HepG2 (cell line): ENCODE measurements around the gene C1QL4. TPM values are rescaled to one million over a fixed set of nuclear protein-coding genes. Genes with fewer than 3 reads are reported as not detected.
A peak's percentile ranks its signal among the peaks of the same experiment; 100 is the strongest.

Source experiments
- CAMTA2 ChIP-seq: sonication (generic); formaldehyde crosslinking; IDR thresholded peaks from 2 replicates; pipeline ENCODE4 v1.4.0; 2020; ENCODE audit warnings: mild to moderate bottlenecking, missing genetic modification reagents, borderline replicate concordance
- CREB1 ChIP-seq, 2 experiments: fragments of 450-650 bp in 1 of 2; IDR thresholded peaks; 2 replicates each; pipeline ENCODE4 v1.6.1; 2016 to 2017; ENCODE audit warnings: control low read depth in 1 of 2, mild to moderate bottlenecking in 1 of 2, missing compliant biosample characterization in 1 of 2, missing genetic modification characterization in 1 of 2
- DR1 ChIP-seq: sonication (generic); formaldehyde crosslinking; IDR thresholded peaks from 2 replicates; pipeline ENCODE4 v1.8.0; 2021; ENCODE audit warnings: mild to moderate bottlenecking, missing genetic modification reagents, inconsistent platforms
- GTF3A ChIP-seq: sonication (generic); formaldehyde crosslinking; conservative IDR thresholded peaks from 2 replicates; pipeline ENCODE4 v1.4.0; 2020; ENCODE audit warnings: mild to moderate bottlenecking, missing genetic modification reagents
- HDAC1 ChIP-seq: sonication (generic); formaldehyde crosslinking; IDR thresholded peaks from 2 replicates; pipeline ENCODE4 v1.5.1; 2020; ENCODE audit warnings: mild to moderate bottlenecking, missing genetic modification reagents
- HNRNPK ChIP-seq: fragments of 200-400 bp; formaldehyde crosslinking; IDR thresholded peaks from 2 replicates; pipeline ENCODE4 v1.6.1; 2018; ENCODE audit warnings: low read length, low read depth, moderate library complexity, mild to moderate bottlenecking; ENCODE audit not compliant: poor library complexity, severe bottlenecking
- HOXA5 ChIP-seq: sonication (generic); formaldehyde crosslinking; IDR thresholded peaks from 2 replicates; pipeline ENCODE4 v1.4.0; 2020; ENCODE audit warnings: missing genetic modification reagents
- JDP2 ChIP-seq: sonication (generic); formaldehyde crosslinking; IDR thresholded peaks from 2 replicates; pipeline ENCODE4 v1.8.1; 2022; ENCODE audit warnings: missing genetic modification reagents, borderline replicate concordance
- KDM4B ChIP-seq: sonication (generic); formaldehyde crosslinking; IDR thresholded peaks from 2 replicates; pipeline ENCODE4 v1.4.0; 2020; ENCODE audit warnings: missing genetic modification reagents
- NFE2 ChIP-seq: sonication (generic); formaldehyde crosslinking; IDR thresholded peaks from 2 replicates; pipeline ENCODE4 v1.4.0; 2020; ENCODE audit warnings: missing genetic modification reagents
- SAP130 ChIP-seq: IDR thresholded peaks from 2 replicates; pipeline ENCODE4 v1.6.1; 2016; ENCODE audit warnings: low read depth
- ZNF142 ChIP-seq: sonication (generic); formaldehyde crosslinking; IDR thresholded peaks from 2 replicates; pipeline ENCODE4 v1.4.0; 2020; ENCODE audit warnings: missing genetic modification reagents
- ZNF816 ChIP-seq: sonication (generic); formaldehyde crosslinking; IDR thresholded peaks from 2 replicates; pipeline ENCODE4 v1.8.0; 2022; ENCODE audit warnings: missing genetic modification reagents, mild to moderate bottlenecking, borderline replicate concordance
- ZNF891 ChIP-seq: sonication (generic); formaldehyde crosslinking; IDR thresholded peaks from 2 replicates; pipeline ENCODE4 v1.5.0; 2020; ENCODE audit warnings: mild to moderate bottlenecking, missing genetic modification reagents
- ZSCAN25 ChIP-seq: sonication (generic); formaldehyde crosslinking; IDR thresholded peaks from 2 replicates; pipeline ENCODE4 v1.8.0; 2022; ENCODE audit warnings: mild to moderate bottlenecking, missing genetic modification reagents
- polyA plus RNA-seq, 8 experiments: library from polyadenylated mRNA; depleted of rRNA in 3 of 8; stranded (reverse) in 7 of 8; unstranded in 1 of 8; fragments of >200 nt; fragmentation: Illumina TruSeq in 4 of 8; extraction: Trizol in 4 of 8; gene quantifications; 2 replicates each; pipeline versions ENCODE4 v1.2.1 to v1.2.3, GENCODE V29; 2011 to 2016; ENCODE audit warnings: low read depth in 4 of 8, missing spikeins in 1 of 8, mixed read lengths in 1 of 8; ENCODE audit not compliant: insufficient read depth in 1 of 8
- total RNA-seq, 5 experiments: library from RNA; depleted of rRNA; stranded (reverse); fragments of >200 nt; fragmentation: Illumina TruSeq; extraction: Trizol; gene quantifications; 2 replicates each; pipeline ENCODE4 v1.2.3, GENCODE V29; 2016; ENCODE audit warnings: low read depth in 1 of 5
- TF ChIP-seq, protein P1 (sequence below): sonication (generic); formaldehyde crosslinking; IDR thresholded peaks from 2 replicates; pipeline ENCODE4 v1.4.0; 2020; ENCODE audit warnings: missing genetic modification reagents, borderline replicate concordance
- TF ChIP-seq, protein P2 (sequence below): sonication (generic); formaldehyde crosslinking; IDR thresholded peaks from 2 replicates; pipeline ENCODE4 v1.8.0; 2022; ENCODE audit warnings: low read depth, missing genetic modification reagents

Gene C1QL4
- total and polyA plus RNA-seq, 2 of the 13 experiments (the other 11 are each of a cell fraction or from before 2014, with no cell fraction given): 0.03 TPM; not detected in 1

- peak; percentile 32; the same call in 1 of the 2 replicates for TF ChIP-seq ZNF142 (CRISPR knock-in tag)
- TF ChIP-seq DR1 (CRISPR knock-in tag): peak; percentile 57; the same call in 1 of the 2 replicates
- no peak for TF ChIP-seq CAMTA2 (CRISPR knock-in tag)
- no peak for TF ChIP-seq HOXA5
- no peak for TF ChIP-seq JDP2 (CRISPR knock-in tag)
- TF ChIP-seq CREB1 (IDR thresholded peaks at IDR 0.05): peak; percentile 86
- TF ChIP-seq CREB1 (CRISPR knock-in tag; IDR thresholded peaks at IDR 0.05): peak; percentile 97
- no peak for TF ChIP-seq NFE2 (CRISPR knock-in tag)
- TF ChIP-seq KDM4B (CRISPR knock-in tag): no peak
- 0 out of 2 replicates have a peak, but pooled peaks have one; percentile 45 for TF ChIP-seq ZNF816 (CRISPR knock-in tag)
- TF ChIP-seq, protein P1, sequence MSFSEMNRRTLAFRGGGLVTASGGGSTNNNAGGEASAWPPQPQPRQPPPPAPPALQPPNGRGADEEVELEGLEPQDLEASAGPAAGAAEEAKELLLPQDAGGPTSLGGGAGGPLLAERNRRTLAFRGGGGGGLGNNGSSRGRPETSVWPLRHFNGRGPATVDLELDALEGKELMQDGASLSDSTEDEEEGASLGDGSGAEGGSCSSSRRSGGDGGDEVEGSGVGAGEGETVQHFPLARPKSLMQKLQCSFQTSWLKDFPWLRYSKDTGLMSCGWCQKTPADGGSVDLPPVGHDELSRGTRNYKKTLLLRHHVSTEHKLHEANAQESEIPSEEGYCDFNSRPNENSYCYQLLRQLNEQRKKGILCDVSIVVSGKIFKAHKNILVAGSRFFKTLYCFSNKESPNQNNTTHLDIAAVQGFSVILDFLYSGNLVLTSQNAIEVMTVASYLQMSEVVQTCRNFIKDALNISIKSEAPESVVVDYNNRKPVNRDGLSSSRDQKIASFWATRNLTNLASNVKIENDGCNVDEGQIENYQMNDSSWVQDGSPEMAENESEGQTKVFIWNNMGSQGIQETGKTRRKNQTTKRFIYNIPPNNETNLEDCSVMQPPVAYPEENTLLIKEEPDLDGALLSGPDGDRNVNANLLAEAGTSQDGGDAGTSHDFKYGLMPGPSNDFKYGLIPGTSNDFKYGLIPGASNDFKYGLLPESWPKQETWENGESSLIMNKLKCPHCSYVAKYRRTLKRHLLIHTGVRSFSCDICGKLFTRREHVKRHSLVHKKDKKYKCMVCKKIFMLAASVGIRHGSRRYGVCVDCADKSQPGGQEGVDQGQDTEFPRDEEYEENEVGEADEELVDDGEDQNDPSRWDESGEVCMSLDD (CRISPR knock-in tag): 0 out of 2 replicates have a peak, but pooled peaks have one; percentile 6
- TF ChIP-seq HNRNPK: no peak
- TF ChIP-seq, protein P2, sequence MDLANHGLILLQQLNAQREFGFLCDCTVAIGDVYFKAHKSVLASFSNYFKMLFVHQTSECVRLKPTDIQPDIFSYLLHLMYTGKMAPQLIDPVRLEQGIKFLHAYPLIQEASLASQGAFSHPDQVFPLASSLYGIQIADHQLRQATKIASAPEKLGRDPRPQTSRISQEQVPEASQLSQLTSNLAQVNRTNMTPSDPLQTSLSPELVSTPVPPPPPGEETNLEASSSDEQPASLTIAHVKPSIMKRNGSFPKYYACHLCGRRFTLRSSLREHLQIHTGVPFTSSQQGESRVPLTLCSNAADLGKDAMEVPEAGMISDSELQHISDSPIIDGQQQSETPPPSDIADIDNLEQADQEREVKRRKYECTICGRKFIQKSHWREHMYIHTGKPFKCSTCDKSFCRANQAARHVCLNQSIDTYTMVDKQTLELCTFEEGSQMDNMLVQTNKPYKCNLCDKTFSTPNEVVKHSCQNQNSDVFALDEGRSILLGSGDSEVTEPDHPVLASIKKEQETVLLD (CRISPR knock-in tag): no peak; the same call in 1 of the 2 replicates
- TF ChIP-seq SAP130 (CRISPR knock-in tag): peak; percentile 100
- TF ChIP-seq ZSCAN25 (CRISPR knock-in tag): 0 out of 2 replicates have a peak, but pooled peaks have one; percentile 63
- no peak for TF ChIP-seq GTF3A (CRISPR knock-in tag)
- TF ChIP-seq ZNF891 (CRISPR knock-in tag): no peak
- TF ChIP-seq HDAC1 (CRISPR knock-in tag): peak; percentile 99
Measured at GRCh38 chr12:49322708-49323523, 14.1 kb downstream of the C1QL4 start, which contains the start of gene TROAP (continued).
